Naive thymus-derived CD8-positive, alpha-beta T cell (primary cell): Measurements from ENCODE around the gene STK32C. TPM values are rescaled to one million over a fixed set of nuclear protein-coding genes. Genes with fewer than 3 reads are reported as not detected.
A peak's percentile ranks its signal among the peaks of the same experiment; 100 is the strongest.

Source experiments
- ATAC-seq, 2 donors: fragments of 150-1000 bp; cut with Tn5 transposase in 1 of 2; sonication (Bioruptor Pico), chemical (Tn5 transposase) in 1 of 2; 1 replicate in 1 of 2; 2 replicates in 1 of 2; pipeline ENCODE4 v1.10.0; 2021; ENCODE audit warnings: mild to moderate bottlenecking in 2 of 2, moderate library complexity in 2 of 2
- POLR2A ChIA-PET: fragments of 350-600 bp; sonication (Branson Sonifier 250); formaldehyde crosslinking; loops from one replicate; lab custom pipeline; 2021; ENCODE audit warnings: antibody characterized with exemption; lab: Charles Lee
- DNase-seq, 10 donors: peaks; one replicate each; pipeline versions ENCODE4 v3.0.0 to v3.0.0-alpha.2; 2020 to 2022
- H3K27ac Mint-ChIP-seq, 10 donors: one replicate each; pipeline ENCODE4 v1.8.0; 2020 to 2022; ENCODE audit warnings: mild to moderate bottlenecking in 10 of 10, mixed read lengths in 10 of 10, moderate library complexity in 4 of 10, inconsistent platforms in 1 of 10
- H3K27me3 Mint-ChIP-seq, 5 donors: one replicate each; pipeline ENCODE4 v1.8.0; 2021 to 2022; ENCODE audit warnings: mixed read lengths in 5 of 5
- H3K36me3 Mint-ChIP-seq, 3 donors: one replicate each; pipeline ENCODE4 v1.8.0; 2020 to 2022; ENCODE audit warnings: mixed read lengths in 3 of 3, mild to moderate bottlenecking in 2 of 3, inconsistent platforms in 1 of 3
- H3K4me1 Mint-ChIP-seq, 4 donors: one replicate each; pipeline ENCODE4 v1.8.0; 2021 to 2022; ENCODE audit warnings: mixed read lengths in 4 of 4
- H3K4me3 Mint-ChIP-seq, 10 donors: one replicate each; pipeline ENCODE4 v1.8.0; 2020 to 2022; ENCODE audit warnings: mild to moderate bottlenecking in 10 of 10, mixed read lengths in 10 of 10, moderate library complexity in 6 of 10, inconsistent platforms in 1 of 10
- H3K9me3 Mint-ChIP-seq, 9 donors: one replicate each; pipeline ENCODE4 v1.8.0; 2020 to 2022; ENCODE audit warnings: mixed read lengths in 9 of 9, mild to moderate bottlenecking in 3 of 9, inconsistent platforms in 1 of 9, moderate library complexity in 1 of 9
- polyA plus RNA-seq, 3 donors: library from polyadenylated mRNA; unstranded; fragments of 300-500 nt; fragmentation: Illumina TruSeq; gene quantifications; one replicate each; pipeline ENCODE4 v1.2.3, GENCODE V29; 2021
- total RNA-seq, 8 experiments: library from RNA in 2 of 8; stranded (reverse) in 2 of 8; gene quantifications; one replicate each; pipeline ENCODE4 v1.2.3 and lab custom pipeline; 2021 to 2026

Gene STK32C
- total and polyA plus RNA-seq, 5 experiments from 2014 or later, result 5.5 to 11.2 (median 6.6) TPM

DNA sequence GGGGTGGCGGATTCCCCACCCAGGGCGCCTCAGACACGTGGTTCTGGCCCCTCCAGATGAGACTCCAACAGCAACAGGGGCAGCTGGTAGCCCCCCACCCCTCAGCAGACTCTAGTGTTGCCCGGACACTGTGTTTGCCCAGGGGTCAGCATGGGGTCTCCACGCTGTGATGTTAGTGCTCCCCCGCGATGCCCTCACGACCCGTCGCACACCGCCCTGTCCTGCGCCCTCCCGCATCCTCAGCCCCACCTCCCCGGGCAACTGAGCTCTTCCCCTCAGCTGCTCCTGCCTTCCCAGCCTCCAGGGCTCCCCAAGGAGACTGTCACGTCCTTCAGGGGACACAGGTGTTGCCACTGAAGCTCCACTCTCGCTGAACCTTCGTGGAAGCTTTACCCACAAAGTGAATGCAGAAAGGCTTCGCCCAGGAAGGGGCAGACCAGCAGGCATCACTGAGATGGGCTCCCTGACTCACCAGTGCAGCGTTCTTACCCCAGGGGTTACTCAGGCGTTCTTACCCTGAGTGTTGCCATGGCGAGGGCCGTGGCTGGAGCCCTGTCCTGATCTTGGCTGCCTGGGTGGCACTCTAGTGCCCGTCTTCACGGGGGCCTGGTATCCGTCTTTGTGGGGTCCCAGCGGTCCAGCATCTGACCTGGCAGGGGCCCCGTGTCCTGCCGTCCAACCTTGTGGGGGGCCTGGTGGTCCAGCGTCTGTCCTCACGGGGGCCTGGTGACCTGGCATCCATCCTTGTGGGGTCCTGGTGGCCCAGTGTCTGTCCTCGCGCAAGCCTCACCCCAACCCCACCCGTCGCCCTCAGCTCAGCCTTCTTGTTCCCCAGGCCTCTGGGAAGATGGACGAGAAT is 106.4 kb downstream of the STK32C start:
- peak in 1 of 10 donors; percentile 54 for DNase-seq
- Mint-ChIP-seq H3K27ac (peak overlapping the region in 1 of 10 donors; percentile 59), H3K27me3 (no peaks in the 10 kb centered on the region)

DNA sequence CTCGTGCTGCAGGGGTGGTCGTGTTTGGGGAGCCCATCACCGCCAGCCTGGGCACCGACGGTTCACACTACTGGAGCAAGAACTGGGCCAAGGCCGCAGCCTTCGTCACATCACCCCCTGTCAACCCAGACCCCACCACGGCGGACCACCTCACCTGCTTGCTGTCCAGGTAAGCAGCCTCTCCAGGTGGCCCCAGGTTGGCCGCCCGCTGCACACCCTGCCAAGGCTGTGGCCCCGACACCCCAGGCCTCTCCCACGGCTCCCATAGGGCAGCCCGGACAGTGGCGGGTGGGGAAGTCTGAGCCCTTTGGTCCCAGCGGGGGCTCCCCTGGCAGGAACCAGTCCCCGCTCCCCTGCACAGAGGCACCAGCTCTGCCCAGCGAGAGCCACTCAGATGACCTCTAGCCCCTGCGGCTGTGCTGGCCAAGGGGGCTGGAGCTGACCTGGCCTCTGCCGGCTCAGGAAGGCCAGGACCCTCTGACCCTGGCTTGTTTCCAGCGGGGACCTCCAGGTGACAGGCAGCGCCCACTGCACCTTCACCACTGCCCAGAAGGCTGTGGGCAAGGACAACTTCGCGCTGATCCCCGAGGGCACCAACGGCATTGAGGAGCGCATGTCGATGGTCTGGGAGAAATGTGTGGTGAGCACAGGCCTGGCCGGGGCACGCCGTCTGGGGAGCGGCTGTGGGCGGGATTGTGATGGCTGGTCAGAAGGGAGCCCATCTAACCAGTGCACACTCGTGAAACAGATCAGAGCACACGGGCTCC is 107.2 kb downstream of the STK32C start:
- DNase-seq, result peak in 1 of 10 donors; percentile 55
- ATAC-seq, result no peak
- Mint-ChIP-seq H3K4me1 (no peaks in the 10 kb centered on the region), H3K27ac (peak overlapping the region in 1 of 10 donors; percentile 59), H3K36me3 (no peaks in the 10 kb centered on the region), H3K4me3 (no peak overlapping the region), H3K9me3 (no peaks in the 10 kb centered on the region), H3K27me3 (peaks cover 0 to 4% (median 0%) of the 10 kb centered on the region in 5 donors)
- POLR2A ChIA-PET, result no interaction called here

More for the DNA sequence above, 106.4 kb downstream of the STK32C start:
- no peaks in the 10 kb centered on the region for H3K36me3 Mint-ChIP-seq
- POLR2A ChIA-PET, result no interaction called here
- no peak overlapping the region for H3K4me3 Mint-ChIP-seq
- no peaks in the 10 kb centered on the region for H3K4me1 Mint-ChIP-seq
- ATAC-seq, result no peak
- no peaks in the 10 kb centered on the region for H3K9me3 Mint-ChIP-seq

DNA sequence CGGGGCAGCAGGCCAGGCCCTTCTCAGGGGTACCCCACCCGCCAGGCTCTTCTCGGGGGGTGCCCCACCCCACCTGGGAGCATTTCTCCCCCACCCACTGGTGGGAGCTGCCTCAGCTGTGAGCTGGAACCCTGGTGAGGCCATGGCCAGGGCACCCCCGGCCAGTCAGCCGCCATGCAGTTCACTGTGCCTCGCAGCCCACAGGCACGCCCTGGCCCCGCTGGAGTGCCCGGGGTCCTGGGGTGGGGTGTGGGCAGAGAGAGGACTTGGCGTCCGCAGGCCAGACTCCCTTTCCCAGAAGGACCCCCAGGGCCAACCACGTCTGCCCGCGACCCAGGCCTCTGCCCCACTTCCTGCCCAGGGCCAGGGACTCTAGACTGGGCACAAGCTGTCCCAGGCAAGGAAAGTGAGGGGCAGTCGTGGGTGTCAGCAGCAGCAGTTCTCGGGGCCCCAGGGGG is 107.9 kb downstream of the STK32C start:
- H3K9me3 Mint-ChIP-seq, result no peaks in the 10 kb centered on the region
- H3K4me3 Mint-ChIP-seq, result no peak overlapping the region
- H3K27me3 Mint-ChIP-seq, result peaks cover 0 to 5% (median 0%) of the 10 kb centered on the region in 5 donors
- no peaks in the 10 kb centered on the region for H3K36me3 Mint-ChIP-seq
- POLR2A ChIA-PET, result no interaction called here
- no peak for ATAC-seq
- no peak overlapping the region for H3K27ac Mint-ChIP-seq
- H3K4me1 Mint-ChIP-seq, result no peaks in the 10 kb centered on the region
- peak in 1 of 10 donors; percentile 41 for DNase-seq

DNA sequence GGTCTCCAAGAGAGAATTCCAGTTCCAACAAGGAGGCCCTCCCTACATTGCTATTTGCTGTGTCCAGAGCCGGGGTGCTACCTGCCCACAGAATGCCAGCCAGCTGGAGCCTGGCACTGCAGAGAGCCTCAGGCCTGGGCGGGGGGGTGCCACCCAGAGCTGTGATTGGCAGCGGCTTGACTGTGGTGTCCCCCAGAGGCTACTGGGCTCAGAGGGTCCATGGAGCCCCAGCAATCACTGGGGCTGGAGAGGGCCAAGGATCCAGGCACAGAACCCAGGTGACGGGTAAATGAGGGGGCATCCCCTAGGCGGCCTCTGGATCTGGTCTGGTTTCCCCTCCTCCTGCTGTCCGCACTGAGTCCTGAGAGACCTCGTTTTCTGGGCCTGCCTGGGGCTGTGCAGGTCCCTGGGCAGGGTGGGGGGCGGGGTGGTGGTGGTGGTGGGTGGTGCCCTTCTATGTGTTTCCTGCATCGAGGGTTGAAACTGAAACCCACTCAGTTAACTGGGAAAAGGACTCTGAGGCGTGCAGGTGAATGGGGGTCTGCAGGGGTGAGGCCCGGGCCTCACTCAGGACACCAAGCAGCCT is 108.4 kb downstream of the STK32C start:
- Mint-ChIP-seq H3K4me1 (no peaks in the 10 kb centered on the region), H3K36me3 (no peaks in the 10 kb centered on the region), H3K27ac (no peak overlapping the region), H3K4me3 (no peak overlapping the region), H3K27me3 (peaks cover 0 to 7% (median 0%) of the 10 kb centered on the region in 5 donors), H3K9me3 (no peaks in the 10 kb centered on the region)
- ATAC-seq (no peak), DNase-seq (peak in 1 of 10 donors; percentile 54)
- POLR2A ChIA-PET, result no interaction called here

DNA sequence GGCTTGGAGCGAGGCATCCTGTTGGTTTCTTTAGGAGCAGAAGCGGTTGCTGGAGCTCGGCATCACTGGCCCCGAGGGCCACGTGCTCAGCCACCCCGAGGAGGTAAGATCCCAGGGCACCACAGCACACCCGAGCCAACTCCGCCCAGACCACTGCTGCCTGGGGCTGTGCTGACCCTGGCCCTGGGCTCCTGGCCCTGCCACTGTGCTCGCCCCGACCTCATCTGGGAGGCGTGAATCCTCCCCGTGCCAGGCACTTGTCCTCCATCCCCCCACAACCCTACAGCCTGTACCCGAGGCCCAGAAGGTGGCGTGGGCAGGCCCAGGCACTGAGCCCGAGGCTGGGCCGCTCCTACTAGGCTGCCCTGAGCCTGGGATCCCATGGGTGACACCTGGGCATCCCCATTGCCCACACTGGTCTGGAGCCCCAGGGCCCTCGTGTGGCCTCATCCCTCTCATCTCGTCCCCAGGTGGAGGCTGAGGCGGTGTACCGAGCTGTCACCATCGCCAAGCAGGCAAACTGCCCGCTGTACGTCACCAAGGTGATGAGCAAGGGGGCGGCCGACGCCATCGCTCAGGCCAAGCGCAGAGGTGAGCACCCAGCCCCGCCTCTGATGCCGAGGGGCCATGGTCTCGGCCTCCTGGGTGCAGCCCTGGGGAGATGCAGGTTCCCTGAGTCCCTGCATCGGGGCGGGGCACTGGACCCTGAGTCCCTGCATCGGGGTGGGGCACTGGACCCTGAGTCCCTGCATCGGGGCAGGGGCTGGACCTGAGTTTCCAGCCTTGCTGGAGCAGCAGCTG is 109.2 kb downstream of the STK32C start:
- Mint-ChIP-seq H3K9me3 (no peaks in the 10 kb centered on the region), H3K4me1 (no peaks in the 10 kb centered on the region), H3K4me3 (no peak overlapping the region), H3K27me3 (peaks cover 0 to 8% (median 0%) of the 10 kb centered on the region in 5 donors), H3K36me3 (no peaks in the 10 kb centered on the region), H3K27ac (peak overlapping the region in 1 of 10 donors; percentile 24)
- POLR2A ChIA-PET, result no interaction called here
- no peak for ATAC-seq
- peak in 1 of 10 donors; percentile 59 for DNase-seq

DNA sequence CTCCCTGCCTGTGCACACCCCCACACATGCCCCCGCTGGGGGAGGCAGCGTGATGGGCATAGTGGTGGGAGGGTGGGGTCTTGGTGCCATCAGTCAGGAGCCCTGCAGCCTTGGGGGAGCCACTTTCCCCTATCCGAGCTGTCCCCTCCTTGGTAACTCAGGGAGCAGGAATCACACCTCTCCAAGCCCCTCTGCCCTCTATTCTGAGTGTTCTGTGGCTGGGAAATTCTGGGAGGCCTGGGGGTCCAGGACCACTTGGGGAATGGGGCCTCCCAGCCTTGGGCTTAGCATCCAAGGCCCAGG is 109.7 kb downstream of the STK32C start:
- POLR2A ChIA-PET, result no interaction called here
- ATAC-seq (no peak), DNase-seq (peak in 1 of 10 donors; percentile 56)
- no peak overlapping the region for H3K4me3 Mint-ChIP-seq
- no peaks in the 10 kb centered on the region for H3K9me3 Mint-ChIP-seq
- peak overlapping the region in 1 of 10 donors; percentile 24 for H3K27ac Mint-ChIP-seq
- H3K4me1 Mint-ChIP-seq, result no peaks in the 10 kb centered on the region
- H3K36me3 Mint-ChIP-seq, result no peaks in the 10 kb centered on the region
- H3K27me3 Mint-ChIP-seq, result peaks cover 0 to 11% (median 0%) of the 10 kb centered on the region in 5 donors

DNA sequence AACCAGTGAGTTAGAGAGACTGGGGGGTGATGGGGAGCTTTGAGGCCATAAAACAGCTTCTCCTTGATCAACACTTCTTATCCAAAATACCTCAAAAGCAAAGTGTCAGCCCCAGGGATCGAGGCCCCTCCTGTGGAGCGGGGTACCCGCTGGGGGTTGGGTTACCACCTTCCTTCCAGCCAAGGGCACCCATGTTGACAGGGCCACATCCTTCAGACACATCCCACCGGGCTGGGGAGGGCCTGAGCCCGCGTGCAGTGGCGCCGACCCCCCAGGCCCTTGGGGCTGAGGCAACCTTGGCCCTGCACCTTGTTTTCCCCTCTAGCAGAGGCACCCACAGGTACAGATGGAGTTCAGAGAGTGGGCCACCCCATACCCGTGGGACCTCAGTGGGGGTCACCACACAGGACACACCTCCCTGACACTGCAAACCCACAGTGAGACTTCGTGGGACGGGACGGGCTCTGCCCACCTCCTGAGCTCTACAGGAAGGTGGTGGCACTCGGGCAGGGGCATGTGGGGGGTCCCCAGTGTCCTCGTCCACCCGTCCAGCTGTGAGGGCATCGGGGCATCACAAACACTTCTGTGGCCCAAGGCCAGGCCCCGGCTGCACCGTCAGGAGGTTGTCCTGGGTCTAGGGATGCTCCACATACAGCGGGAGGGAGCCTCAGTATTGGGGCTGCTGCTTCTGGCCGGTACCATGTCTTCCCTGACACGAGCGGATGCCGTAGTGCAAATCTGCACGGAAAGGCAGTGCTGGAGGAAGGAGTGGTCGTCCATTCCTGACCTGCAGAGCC is 110.3 kb downstream of the STK32C start:
- H3K36me3 Mint-ChIP-seq, result no peaks in the 10 kb centered on the region
- no peak overlapping the region for H3K27ac Mint-ChIP-seq
- H3K9me3 Mint-ChIP-seq, result no peaks in the 10 kb centered on the region
- H3K4me1 Mint-ChIP-seq, result no peaks in the 10 kb centered on the region
- POLR2A ChIA-PET, result no interaction called here
- no peak for ATAC-seq
- no peak overlapping the region for H3K4me3 Mint-ChIP-seq
- peak in 1 of 10 donors; percentile 60 for DNase-seq
- H3K27me3 Mint-ChIP-seq, result peaks cover 0 to 17% (median 0%) of the 10 kb centered on the region in 5 donors

DNA sequence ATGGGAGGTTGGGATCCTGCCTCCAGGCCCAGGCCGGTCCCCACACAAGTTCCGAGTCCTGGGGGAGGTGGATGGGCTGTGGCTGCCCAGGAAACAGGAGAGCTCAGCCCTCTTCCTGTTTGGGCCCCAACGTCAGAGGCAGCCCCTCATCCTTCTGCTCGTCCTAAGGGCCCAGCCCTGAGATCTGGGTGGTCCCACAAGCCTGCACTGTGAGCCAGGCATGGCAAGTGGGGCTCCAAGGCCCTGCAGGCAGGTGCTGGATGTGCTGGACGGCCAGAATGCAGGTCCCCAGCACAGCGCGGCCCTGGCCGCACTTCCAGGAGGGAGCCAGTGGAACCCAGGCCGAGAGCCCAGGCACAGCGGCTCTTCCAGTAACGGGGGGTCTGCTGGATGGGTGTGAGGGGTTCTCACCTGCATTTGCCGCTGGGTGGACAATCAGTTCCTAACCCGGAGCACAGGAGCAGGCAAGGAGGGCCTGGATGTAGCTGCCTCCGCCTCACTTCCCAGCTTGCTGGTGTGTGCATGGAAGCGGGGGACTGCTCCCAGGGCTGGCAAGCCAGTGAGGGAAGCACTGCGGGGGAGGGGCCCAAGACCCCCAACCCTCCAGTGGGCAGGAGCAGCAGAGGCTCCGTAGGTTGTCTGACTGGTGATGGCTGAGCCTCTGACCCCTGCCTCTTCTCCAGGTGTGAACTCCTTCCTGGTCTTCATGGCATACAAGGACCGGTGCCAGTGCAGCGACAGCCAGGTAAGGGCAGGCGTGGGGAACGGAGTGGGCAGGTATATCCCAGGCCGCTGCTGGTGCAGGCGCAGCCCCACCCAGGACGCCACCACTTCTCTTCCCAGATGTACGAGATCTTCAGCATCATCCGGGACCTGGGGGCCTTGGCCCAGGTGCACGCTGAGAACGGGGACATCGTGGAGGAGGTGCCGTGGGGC is 111.3 kb downstream of the STK32C start:
- DNase-seq (peak in 1 of 10 donors; percentile 48), ATAC-seq (no peak)
- POLR2A ChIA-PET, result no interaction called here
- H3K4me3 Mint-ChIP-seq, result no peak overlapping the region
- H3K36me3 Mint-ChIP-seq, result no peaks in the 10 kb centered on the region
- peaks cover 0 to 19% (median 0%) of the 10 kb centered on the region in 5 donors for H3K27me3 Mint-ChIP-seq
- H3K9me3 Mint-ChIP-seq, result no peaks in the 10 kb centered on the region
- no peak overlapping the region for H3K27ac Mint-ChIP-seq
- no peaks in the 10 kb centered on the region for H3K4me1 Mint-ChIP-seq

DNA sequence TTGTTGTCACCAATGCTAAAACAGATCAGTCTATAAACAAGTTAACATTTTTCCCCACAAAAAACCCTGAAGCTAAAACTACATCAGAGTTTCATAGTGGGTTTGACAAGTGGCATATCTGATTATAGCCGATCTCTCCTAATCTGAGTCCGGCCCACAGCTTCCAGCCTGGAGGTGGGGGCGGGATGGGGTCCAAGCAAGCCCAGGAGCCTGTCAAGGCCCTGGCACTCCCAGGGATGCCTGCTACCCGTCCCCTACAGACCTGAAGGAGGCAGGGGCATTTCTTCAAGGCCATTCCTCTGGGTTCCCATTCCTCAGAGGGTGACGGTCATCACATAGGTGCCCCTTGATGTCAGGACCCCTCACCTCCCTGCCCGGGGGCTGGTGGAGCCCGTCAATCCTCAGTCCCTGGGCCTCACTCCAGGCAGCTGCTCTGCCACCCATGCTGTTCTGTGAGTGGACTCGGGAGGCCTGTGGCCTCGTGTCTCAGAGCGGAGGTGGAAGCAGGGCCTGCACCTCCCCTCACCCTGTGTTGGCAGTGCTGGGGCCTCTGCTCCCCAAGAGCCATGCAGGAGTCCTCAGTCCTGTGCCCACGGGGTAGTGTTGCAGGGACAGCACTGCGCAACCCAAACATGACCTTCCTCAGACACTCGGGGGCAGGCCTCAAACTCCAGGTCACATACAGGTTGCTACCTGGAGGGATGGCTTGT is 112.2 kb downstream of the STK32C start:
- DNase-seq (peak in 1 of 10 donors; percentile 44), ATAC-seq (no peak)
- POLR2A ChIA-PET, result no interaction called here
- Mint-ChIP-seq H3K9me3 (no peaks in the 10 kb centered on the region), H3K4me3 (no peak overlapping the region), H3K36me3 (no peaks in the 10 kb centered on the region), H3K27ac (no peak overlapping the region), H3K27me3 (peaks cover 0 to 22% (median 2%) of the 10 kb centered on the region in 5 donors), H3K4me1 (no peaks in the 10 kb centered on the region)

DNA sequence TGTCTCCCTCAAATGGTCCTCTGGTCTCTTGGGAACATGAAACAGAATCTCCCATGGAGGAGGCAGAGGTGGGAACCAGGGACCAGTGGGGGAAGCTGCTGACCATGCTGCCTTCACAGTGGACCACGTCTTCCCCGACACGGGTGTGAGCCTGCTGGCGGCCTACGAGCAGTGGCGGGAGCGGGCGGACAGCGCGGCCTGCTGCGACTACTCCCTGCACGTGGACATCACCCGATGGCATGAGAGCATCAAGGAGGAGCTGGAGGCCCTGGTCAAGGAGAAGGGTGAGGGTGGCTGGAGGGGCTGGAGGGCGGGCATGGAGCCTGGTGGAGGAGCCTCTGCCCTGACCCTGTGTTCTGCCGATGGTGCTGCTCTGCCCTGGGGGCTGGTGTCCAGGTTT is 113.0 kb downstream of the STK32C start:
- H3K27me3 Mint-ChIP-seq, result peaks cover 0 to 30% (median 10%) of the 10 kb centered on the region in 5 donors
- no peak overlapping the region for H3K4me3 Mint-ChIP-seq
- no peaks in the 10 kb centered on the region for H3K9me3 Mint-ChIP-seq
- ATAC-seq (no peak), DNase-seq (peak in 1 of 10 donors; percentile 48)
- peak overlapping the region in 1 of 10 donors; percentile 29 for H3K27ac Mint-ChIP-seq
- H3K36me3 Mint-ChIP-seq, result no peaks in the 10 kb centered on the region
- no peaks in the 10 kb centered on the region for H3K4me1 Mint-ChIP-seq
- POLR2A ChIA-PET, result no interaction called here
